ENCODE data around the gene CDK13.

DNA sequence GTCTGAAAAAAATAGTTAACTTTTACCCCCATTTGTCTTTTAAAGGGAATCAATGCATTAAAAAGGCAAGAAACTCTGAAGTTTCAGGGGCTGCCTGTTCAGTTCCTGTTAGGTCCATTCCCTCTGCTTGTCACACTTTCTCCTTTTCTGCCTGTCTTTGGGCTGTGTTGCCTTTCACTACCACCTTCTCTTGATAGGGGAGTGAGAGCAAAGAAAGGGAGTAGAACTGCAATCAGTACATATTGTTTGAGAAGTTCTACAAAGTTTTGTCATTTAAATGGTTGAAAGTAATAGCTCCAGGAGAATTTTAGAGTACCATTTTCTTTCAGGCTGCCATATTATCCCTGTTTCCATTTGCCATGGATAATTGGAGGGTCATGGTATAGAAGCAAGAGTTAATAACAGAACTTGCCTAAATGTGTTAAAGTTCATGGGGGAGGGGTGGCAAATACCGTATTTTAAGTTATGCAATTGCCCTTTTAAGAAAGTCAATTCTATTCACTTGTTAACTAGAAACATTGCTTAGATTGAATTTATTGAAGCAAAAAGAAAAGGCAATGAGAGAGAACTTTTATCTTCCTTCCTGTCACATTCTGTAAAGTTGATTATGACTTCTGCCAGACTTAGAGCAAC, 145.8 kb downstream of the CDK13 start:
- TF ChIP-seq, protein P1, sequence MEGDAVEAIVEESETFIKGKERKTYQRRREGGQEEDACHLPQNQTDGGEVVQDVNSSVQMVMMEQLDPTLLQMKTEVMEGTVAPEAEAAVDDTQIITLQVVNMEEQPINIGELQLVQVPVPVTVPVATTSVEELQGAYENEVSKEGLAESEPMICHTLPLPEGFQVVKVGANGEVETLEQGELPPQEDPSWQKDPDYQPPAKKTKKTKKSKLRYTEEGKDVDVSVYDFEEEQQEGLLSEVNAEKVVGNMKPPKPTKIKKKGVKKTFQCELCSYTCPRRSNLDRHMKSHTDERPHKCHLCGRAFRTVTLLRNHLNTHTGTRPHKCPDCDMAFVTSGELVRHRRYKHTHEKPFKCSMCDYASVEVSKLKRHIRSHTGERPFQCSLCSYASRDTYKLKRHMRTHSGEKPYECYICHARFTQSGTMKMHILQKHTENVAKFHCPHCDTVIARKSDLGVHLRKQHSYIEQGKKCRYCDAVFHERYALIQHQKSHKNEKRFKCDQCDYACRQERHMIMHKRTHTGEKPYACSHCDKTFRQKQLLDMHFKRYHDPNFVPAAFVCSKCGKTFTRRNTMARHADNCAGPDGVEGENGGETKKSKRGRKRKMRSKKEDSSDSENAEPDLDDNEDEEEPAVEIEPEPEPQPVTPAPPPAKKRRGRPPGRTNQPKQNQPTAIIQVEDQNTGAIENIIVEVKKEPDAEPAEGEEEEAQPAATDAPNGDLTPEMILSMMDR (conservative IDR thresholded peaks at IDR 0.05 in 1 of 2, IDR thresholded peaks at IDR 0.05 in 1 of 2; ENCODE audit: extremely low read depth in 1 of 2, insufficient read depth in 1 of 2, low read depth in 1 of 2, low read length in 2 of 2), result no peak
- no peak for TF ChIP-seq EZH2 (IDR thresholded peaks at IDR 0.05; ENCODE audit: borderline replicate concordance, low read length)
